ENCODE data around the gene MXRA8. TPM values are rescaled to one million over a fixed set of nuclear protein-coding genes. Genes with fewer than 3 reads are reported as not detected.

Gene MXRA8
- total and polyA plus RNA-seq, 9 of the 15 experiments (the other 6 are each of a cell fraction or from before 2014, with no cell fraction given), result 0.66 to 11.3 (median 6.3) TPM

- no peak; the same call in 1 of the 2 replicates for TF ChIP-seq THRB (CRISPR knock-in tag; conservative IDR thresholded peaks at IDR 0.05)
- TF ChIP-seq STAT5A (IDR thresholded peaks at IDR 0.05; ENCODE audit: borderline replicate concordance, low read length), result peak; percentile 16; the same call in 1 of the 2 replicates
- no peak for TF ChIP-seq MED1 (CRISPR knock-in tag; IDR thresholded peaks at IDR 0.05; ENCODE audit: borderline replicate concordance)
- peak; percentile 94 for TF ChIP-seq KLF1 (tag; IDR thresholded peaks at IDR 0.05)
- no peak for TF ChIP-seq HSF4 (CRISPR knock-in tag; IDR thresholded peaks at IDR 0.05; ENCODE audit: borderline replicate concordance)
- no peak for TF ChIP-seq PURB (CRISPR knock-in tag; IDR thresholded peaks at IDR 0.05; ENCODE audit: low read depth)
- TF ChIP-seq, protein P1, sequence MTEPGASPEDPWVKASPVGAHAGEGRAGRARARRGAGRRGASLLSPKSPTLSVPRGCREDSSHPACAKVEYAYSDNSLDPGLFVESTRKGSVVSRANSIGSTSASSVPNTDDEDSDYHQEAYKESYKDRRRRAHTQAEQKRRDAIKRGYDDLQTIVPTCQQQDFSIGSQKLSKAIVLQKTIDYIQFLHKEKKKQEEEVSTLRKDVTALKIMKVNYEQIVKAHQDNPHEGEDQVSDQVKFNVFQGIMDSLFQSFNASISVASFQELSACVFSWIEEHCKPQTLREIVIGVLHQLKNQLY (CRISPR knock-in tag; conservative IDR thresholded peaks at IDR 0.05), result 0 out of 4 replicates have a peak, but pooled peaks of 1 of the 2 experiments have one; percentile 9
- TF ChIP-seq SMAD3 (CRISPR knock-in tag; conservative IDR thresholded peaks at IDR 0.05), result no peak
- no peak for TF ChIP-seq KLF10 (CRISPR knock-in tag; IDR thresholded peaks at IDR 0.05)
- peak; percentile 96 for TF ChIP-seq CREB1 (IDR thresholded peaks at IDR 0.05)
- TF ChIP-seq CREB1 (CRISPR knock-in tag; IDR thresholded peaks at IDR 0.05), result peak; percentile 97
- TF ChIP-seq ZNF282 (CRISPR knock-in tag; IDR thresholded peaks at IDR 0.05), result no peak; the same call in 1 of the 2 replicates
- TF ChIP-seq, protein P2, sequence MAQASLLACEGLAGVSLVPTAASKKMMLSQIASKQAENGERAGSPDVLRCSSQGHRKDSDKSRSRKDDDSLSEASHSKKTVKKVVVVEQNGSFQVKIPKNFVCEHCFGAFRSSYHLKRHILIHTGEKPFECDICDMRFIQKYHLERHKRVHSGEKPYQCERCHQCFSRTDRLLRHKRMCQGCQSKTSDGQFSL (CRISPR knock-in tag; IDR thresholded peaks at IDR 0.05), result no peak
- TF ChIP-seq, protein P2 (tag; IDR thresholded peaks at IDR 0.05), result no peak
- peak; percentile 93; the same call in 1 of the 2 replicates for TF ChIP-seq PHF8 (IDR thresholded peaks at IDR 0.05; ENCODE audit: borderline replicate concordance, low read length)
- peak; percentile 60; the same call in 1 of the 2 replicates for TF ChIP-seq GTF2E2 (tag; IDR thresholded peaks at IDR 0.05)
- no peak for TF ChIP-seq PHB2 (IDR thresholded peaks at IDR 0.05; ENCODE audit: low read depth)
- TF ChIP-seq HNRNPK (IDR thresholded peaks at IDR 0.05; ENCODE audit: low read depth, low read length, poor library complexity, severe bottlenecking), result peak; percentile 68
- no peak for TF ChIP-seq HOXB6 (CRISPR knock-in tag; IDR thresholded peaks at IDR 0.05; ENCODE audit: borderline replicate concordance)
- TF ChIP-seq ZBTB9 (CRISPR knock-in tag; IDR thresholded peaks at IDR 0.05), result peak; percentile 65; the same call in 1 of the 2 replicates
- TF ChIP-seq MEF2D (tag; conservative IDR thresholded peaks at IDR 0.05; ENCODE audit: low read depth), result no peak
- TF ChIP-seq POLR2A (conservative IDR thresholded peaks at IDR 0.05), result peak; percentile 92
- TF ChIP-seq ZNF3 (CRISPR knock-in tag; IDR thresholded peaks at IDR 0.05), result no peak
- TF ChIP-seq SPI1 (IDR thresholded peaks at IDR 0.05; ENCODE audit: borderline replicate concordance, low read depth, low read length), result no peak
These were observed 41.0 kb upstream of the MXRA8 start, which contains the start of gene CCNL2 (continued) for GRCh38 chr1:1399187-1399871.
